Ovary (tissue), 9 donors: ENCODE measurements around the gene ZNF254. TPM values are rescaled to one million over a fixed set of nuclear protein-coding genes. Genes with fewer than 3 reads are reported as not detected.
"Not testable (repeated sequence)": the region's sequence is repeated elsewhere in the genome, so short reads cannot be mapped to it uniquely, and the experiment has no call there.

Experiments used
- DNase-seq, 5 donors: peaks; one replicate each; pipeline ENCODE4 v3.0.0-alpha.2; 2019 to 2020
- H3K27ac ChIP-seq, 2 donors: fragments of 200-600 bp; one replicate each; pipeline versions ENCODE4 v1.5.1 to v1.8.0; 2019 to 2022
- H3K27me3 ChIP-seq: fragments of 200-600 bp; one replicate; pipeline ENCODE4 v1.8.0; 2022
- H3K36me3 ChIP-seq: fragments of 200-600 bp; sonication (generic); one replicate; pipeline ENCODE4 v1.5.1; 2019
- H3K4me1 ChIP-seq: one replicate; pipeline ENCODE4 v1.8.1; 2013; ENCODE audit warnings: mild to moderate bottlenecking, moderate library complexity; ENCODE audit not compliant: insufficient read depth
- H3K4me3 ChIP-seq: fragments of 200-600 bp; sonication (generic); one replicate; pipeline ENCODE4 v1.5.1; 2017
- H3K9me3 ChIP-seq, 2 donors: fragments of 200-600 bp in 1 of 2; sonication (generic) in 1 of 2; one replicate each; pipeline versions ENCODE4 v1.5.1 to v1.8.1; 2013 to 2019; ENCODE audit warnings: mild to moderate bottlenecking in 1 of 2, moderate library complexity in 1 of 2
- CTCF ChIP-seq, 3 donors: fragments of 450-650 bp in 2 of 3; fragments of 200-600 bp in 1 of 3; IDR thresholded peaks; one replicate each; pipeline versions ENCODE4 v1.5.1 to v1.8.0; 2016 to 2022; ENCODE audit warnings: antibody characterized with exemption in 3 of 3, mild to moderate bottlenecking in 1 of 3
- EP300 ChIP-seq: sonication (generic); formaldehyde crosslinking; IDR thresholded peaks from one replicate; pipeline ENCODE4 v1.6.1; 2017; ENCODE audit warnings: antibody characterized with exemption
- POLR2A ChIP-seq: fragments of 450-650 bp; IDR thresholded peaks from one replicate; pipeline ENCODE4 v1.6.1; 2017; ENCODE audit warnings: antibody characterized with exemption, mild to moderate bottlenecking, moderate library complexity
- WGBS, 3 donors: extraction: QIAGEN DNeasy Blood & Tissue Kit in 1 of 3; methylation state at CpG; one replicate each; pipeline versions ENCODE4 v1.1.5 to v1.1.7; 2013 to 2017; 5-methylcytosine and 5-hydroxymethylcytosine counted together
- intact Hi-C, 4 donors: fragments of 100-400 bp; cut with DNase I; formaldehyde crosslinking; loops; one replicate each; pipeline versions ENCODE4 v1.11.0 to v1.15.1; 2022 to 2023
- polyA plus RNA-seq, 2 donors: library from polyadenylated mRNA; stranded (reverse); fragments of 200-250 nt in 1 of 2; fragments of 350-450 nt in 1 of 2; fragmentation: Illumina TruSeq in 1 of 2; extraction: RNeasy Lipid Tissue Mini Kit (QIAGEN cat#74804) in 1 of 2; gene quantifications; one replicate each; pipeline ENCODE4 v1.2.3, GENCODE V29; 2013 to 2014
- total RNA-seq, 7 donors: library from RNA; depleted of rRNA in 2 of 7; stranded (reverse); fragments of >200 nt in 2 of 7; fragmentation: NEBNext Ultra II Directional in 3 of 7; extraction: Animal tissue kit (Norgen Biotek cat#: 25700) in 3 of 7; gene quantifications; one replicate each; pipeline versions ENCODE4 v1.1.0 to v1.2.4, GENCODE V29; 2016 to 2023
- donor health status: DM: no; HTN: no; CAD: no; lungs with moderate emphysema.
- donor health status: DM: no; HTN: no; CAD: no.
- donor health status: Bipolar disorder and iron deficiency.
- donor health status: DM: yes; HTN: yes; CAD: no.
- donor health status: DM: no; HTN: no; CAD: no.
- donor health status: DM: yes; HTN: yes; CAD: no.

Gene ZNF254
- total and polyA plus RNA-seq, 9 donors: 9.5 to 30.2 (median 22.3) TPM

GRCh38 chr19:24098359-24098758, 11.4 kb downstream of the ZNF254 start:
- 95 to 97% (median 97%) methylated on average over 2 of the region's 2 CpGs for WGBS, 3 donors
- Histone ChIP-seq H3K27me3 (no peaks in the 10 kb centered on the region), H3K9me3 (no peaks in the 10 kb centered on the region), H3K4me3 (no peak overlapping the region), H3K4me1 (no peaks in the 10 kb centered on the region), H3K27ac (no peak overlapping the region), H3K36me3 (no peaks in the 10 kb centered on the region)
- no peak for TF ChIP-seq CTCF (IDR thresholded peaks at IDR 0.05)
- no peak for TF ChIP-seq POLR2A
- TF ChIP-seq EP300: no peak
- DNase-seq: no peak
- intact Hi-C loops: no loop called here

- Histone ChIP-seq H3K4me3 (no peak overlapping the region), H3K27me3 (no peaks in the 10 kb centered on the region), H3K27ac (no peak overlapping the region), H3K4me1 (no peaks in the 10 kb centered on the region), H3K9me3 (no peaks in the 10 kb centered on the region), H3K36me3 (no peaks in the 10 kb centered on the region)
- TF ChIP-seq EP300 (no peak), CTCF (IDR thresholded peaks at IDR 0.05) (no peak), POLR2A (no peak)
- DNase-seq: no peak
- intact Hi-C loops: no loop called here
These were observed 12.8 kb downstream of the ZNF254 start for GRCh38 chr19:24099829-24100228.

- H3K9me3 ChIP-seq, DNase-seq, H3K27ac ChIP-seq, H3K4me1 ChIP-seq, H3K27me3 ChIP-seq, intact Hi-C loops, H3K4me3 ChIP-seq, H3K36me3 ChIP-seq: not testable (repeated sequence)
- 86 to 95% (median 92%) methylated on average over 2 of the region's 2 CpGs for WGBS, 3 donors
These were observed 13.6 kb downstream of the ZNF254 start for GRCh38 chr19:24100597-24100996.

GRCh38 chr19:24101459-24102115, 14.6 kb downstream of the ZNF254 start:
- TF ChIP-seq CTCF (IDR thresholded peaks at IDR 0.05): no peak
- no peak for TF ChIP-seq EP300
- no peak for TF ChIP-seq POLR2A
- H3K27ac ChIP-seq: no peak overlapping the region
- H3K9me3 ChIP-seq: no peaks in the 10 kb centered on the region
- no peaks in the 10 kb centered on the region for H3K4me1 ChIP-seq
- H3K4me3 ChIP-seq: no peak overlapping the region
- no peaks in the 10 kb centered on the region for H3K36me3 ChIP-seq
- no peak for DNase-seq
- intact Hi-C loops: no loop called here
- H3K27me3 ChIP-seq: no peaks in the 10 kb centered on the region
- WGBS, 3 donors: 79 to 92% (median 89%) methylated on average over 2 of the region's 2 CpGs

- Histone ChIP-seq H3K27ac (no peak overlapping the region), H3K4me3 (no peak overlapping the region), H3K36me3 (no peaks in the 10 kb centered on the region), H3K4me1 (no peaks in the 10 kb centered on the region), H3K9me3 (peaks cover 10 to 24% of the 10 kb centered on the region in 2 donors), H3K27me3 (no peaks in the 10 kb centered on the region)
- intact Hi-C loops: no loop called here
- DNase-seq: no peak
- TF ChIP-seq CTCF (IDR thresholded peaks at IDR 0.05): no peak
- TF ChIP-seq POLR2A: no peak
- TF ChIP-seq EP300: no peak
- 96 to 99% (median 98%) methylated on average over 3 of the region's 3 CpGs for WGBS, 3 donors
These were observed 40.6 kb downstream of the ZNF254 start for GRCh38 chr19:24127601-24128000.
